CD4-positive, alpha-beta T cell (primary cell): Measurements from ENCODE around the gene TNFAIP8L2. TPM values are rescaled to one million over a fixed set of nuclear protein-coding genes. Genes with fewer than 3 reads are reported as not detected.
"Not testable (repeated sequence)": the region's sequence is repeated elsewhere in the genome, so short reads cannot be mapped to it uniquely, and the experiment has no call there.

Experiments used
- ATAC-seq: fragments of 200-7000 bp; cut with Tn5 transposase; one replicate; pipeline ENCODE4 v1.10.0; 2022; ENCODE audit warnings: mild to moderate bottlenecking; ENCODE audit not compliant: poor library complexity
- CTCF ChIA-PET: fragments of 350-600 bp; sonication (Branson Sonifier 250); formaldehyde crosslinking; loops from one replicate; lab custom pipeline; 2021; ENCODE audit warnings: antibody characterized with exemption, inconsistent platforms; lab: Charles Lee
- POLR2A ChIA-PET: fragments of 350-600 bp; sonication (Branson Sonifier 250); formaldehyde crosslinking; loops from one replicate; lab custom pipeline; 2021; ENCODE audit warnings: antibody characterized with exemption, inconsistent platforms; lab: Charles Lee
- DNase-seq, 14 experiments: peaks; one replicate each; pipeline ENCODE4 v3.0.0-alpha.2; 2013 to 2020; ENCODE audit warnings: mixed read lengths in 2 of 14
- H3K27ac ChIP-seq, 2 donors: one replicate each; pipeline versions ENCODE4 v1.5.1 to v1.7.0; 2013; ENCODE audit warnings: low read length in 2 of 2, low read depth in 1 of 2, mild to moderate bottlenecking in 1 of 2
- H3K27me3 ChIP-seq, 2 experiments: 1 replicate in 1 of 2; 2 replicates in 1 of 2; pipeline versions ENCODE4 v1.6.1 to v1.7.0; 2013; ENCODE audit warnings: low read length in 2 of 2, control low read depth in 1 of 2, mild to moderate bottlenecking in 1 of 2, moderate library complexity in 1 of 2; ENCODE audit not compliant: insufficient read depth in 2 of 2, control insufficient read depth in 1 of 2
- H3K36me3 ChIP-seq: one replicate; pipeline ENCODE4 v1.6.1; 2013; ENCODE audit warnings: low read length, control low read depth; ENCODE audit not compliant: insufficient read depth
- H3K4me1 ChIP-seq: one replicate; pipeline ENCODE4 v1.6.1; 2013; ENCODE audit warnings: low read length, control low read depth; ENCODE audit not compliant: insufficient read depth
- H3K4me3 ChIP-seq: one replicate; pipeline ENCODE4 v1.5.1; 2013; ENCODE audit warnings: mild to moderate bottlenecking, low read length, moderate library complexity
- H3K9me3 ChIP-seq, 2 experiments: 1 replicate in 1 of 2; 2 replicates in 1 of 2; pipeline versions ENCODE4 v1.6.1 to v1.7.0; 2013; ENCODE audit warnings: low read length in 2 of 2, mild to moderate bottlenecking in 2 of 2, control low read depth in 1 of 2, moderate library complexity in 1 of 2; ENCODE audit not compliant: control insufficient read depth in 1 of 2, insufficient read depth in 1 of 2
- H3K27ac Mint-ChIP-seq: one replicate; pipeline ENCODE4 v1.8.0; 2020; ENCODE audit warnings: mixed read lengths
- H3K27me3 Mint-ChIP-seq: one replicate; pipeline ENCODE4 v1.8.0; 2021; ENCODE audit warnings: mixed read lengths
- H3K36me3 Mint-ChIP-seq: one replicate; pipeline ENCODE4 v1.8.0; 2021; ENCODE audit warnings: low read depth, mixed read lengths
- H3K4me1 Mint-ChIP-seq: one replicate; pipeline ENCODE4 v1.8.0; 2021; ENCODE audit warnings: low read depth, mixed read lengths
- H3K4me3 Mint-ChIP-seq: one replicate; pipeline ENCODE4 v1.8.0; 2020; ENCODE audit warnings: mild to moderate bottlenecking, mixed read lengths
- H3K9me3 Mint-ChIP-seq: one replicate; pipeline ENCODE4 v1.8.0; 2020; ENCODE audit warnings: mixed read lengths
- intact Hi-C, 2 experiments: fragments of 100-400 bp; cut with DNase I in 1 of 2; cut with micrococcal nuclease in 1 of 2; formaldehyde crosslinking; loops; one replicate each; pipeline versions ENCODE4 v1.15.1 to v1.9.0; 2023 to 2025; cut with DNase I, micrococcal nuclease
- total RNA-seq, 174 experiments: library from RNA in 2 of 174; stranded (reverse) in 2 of 174; gene quantifications; one replicate each; pipeline ENCODE4 v1.2.3 and lab custom pipeline; 2021 to 2026
- TF ChIP-seq, protein P1 (sequence below): fragments of 200-600 bp; IDR thresholded peaks from one replicate; pipeline ENCODE4 v1.8.0; 2022; ENCODE audit warnings: antibody characterized with exemption, mild to moderate bottlenecking

TNFAIP8L2 gene
- total RNA-seq, 2 experiments from 2014 or later: 0.70 to 0.74 TPM

DNA sequence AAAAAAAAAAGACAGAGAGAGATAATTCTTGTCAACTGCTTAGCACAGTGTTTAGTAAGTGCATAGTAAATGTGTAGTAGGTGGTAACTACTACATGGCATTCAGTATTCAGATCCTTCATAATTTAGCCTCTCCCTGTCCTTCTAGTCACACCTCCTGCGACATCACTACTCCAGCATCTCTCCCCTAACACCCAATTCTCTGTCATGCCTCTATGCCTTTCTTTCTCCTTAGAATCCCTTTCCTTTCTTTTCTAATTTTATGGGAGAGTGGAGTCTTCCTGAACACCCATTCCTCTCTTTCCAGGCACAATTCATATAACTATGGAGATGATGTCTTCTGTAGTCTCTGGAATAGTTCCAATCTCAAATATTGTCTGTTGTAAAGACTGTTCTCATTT lies 37.4 kb downstream of the TNFAIP8L2 start:
- no peaks in the 10 kb centered on the region for H3K9me3 Mint-ChIP-seq
- peaks cover 4% of the 10 kb centered on the region for H3K27me3 Mint-ChIP-seq
- Histone ChIP-seq H3K27ac (no peak overlapping the region), H3K27me3 (no peaks in the 10 kb centered on the region), H3K4me1 (peaks cover 29% of the 10 kb centered on the region), H3K4me3 (no peak overlapping the region), H3K9me3 (no peaks in the 10 kb centered on the region), H3K36me3 (no peaks in the 10 kb centered on the region)
- peak overlapping the region; percentile 50 for H3K4me3 Mint-ChIP-seq
- TF ChIP-seq, protein P1, sequence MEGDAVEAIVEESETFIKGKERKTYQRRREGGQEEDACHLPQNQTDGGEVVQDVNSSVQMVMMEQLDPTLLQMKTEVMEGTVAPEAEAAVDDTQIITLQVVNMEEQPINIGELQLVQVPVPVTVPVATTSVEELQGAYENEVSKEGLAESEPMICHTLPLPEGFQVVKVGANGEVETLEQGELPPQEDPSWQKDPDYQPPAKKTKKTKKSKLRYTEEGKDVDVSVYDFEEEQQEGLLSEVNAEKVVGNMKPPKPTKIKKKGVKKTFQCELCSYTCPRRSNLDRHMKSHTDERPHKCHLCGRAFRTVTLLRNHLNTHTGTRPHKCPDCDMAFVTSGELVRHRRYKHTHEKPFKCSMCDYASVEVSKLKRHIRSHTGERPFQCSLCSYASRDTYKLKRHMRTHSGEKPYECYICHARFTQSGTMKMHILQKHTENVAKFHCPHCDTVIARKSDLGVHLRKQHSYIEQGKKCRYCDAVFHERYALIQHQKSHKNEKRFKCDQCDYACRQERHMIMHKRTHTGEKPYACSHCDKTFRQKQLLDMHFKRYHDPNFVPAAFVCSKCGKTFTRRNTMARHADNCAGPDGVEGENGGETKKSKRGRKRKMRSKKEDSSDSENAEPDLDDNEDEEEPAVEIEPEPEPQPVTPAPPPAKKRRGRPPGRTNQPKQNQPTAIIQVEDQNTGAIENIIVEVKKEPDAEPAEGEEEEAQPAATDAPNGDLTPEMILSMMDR: no peak
- POLR2A ChIA-PET: no interaction called here
- CTCF ChIA-PET: interaction anchor here (0.7 kb wide), 1 partner anchor 58 kb away, joined by 4 read pairs; no protein-coding TSS in a partner anchor
- peaks cover 15% of the 10 kb centered on the region for H3K36me3 Mint-ChIP-seq
- no peak overlapping the region for H3K27ac Mint-ChIP-seq
- ATAC-seq (no peak), DNase-seq (no peak)
- H3K4me1 Mint-ChIP-seq: peaks cover 40% of the 10 kb centered on the region
- intact Hi-C loops: loop anchor here in 1 of 2 experiments (10.0 kb wide), 1 partner anchor 151 kb away; the partner anchor contains the start of gene RFX5

DNA sequence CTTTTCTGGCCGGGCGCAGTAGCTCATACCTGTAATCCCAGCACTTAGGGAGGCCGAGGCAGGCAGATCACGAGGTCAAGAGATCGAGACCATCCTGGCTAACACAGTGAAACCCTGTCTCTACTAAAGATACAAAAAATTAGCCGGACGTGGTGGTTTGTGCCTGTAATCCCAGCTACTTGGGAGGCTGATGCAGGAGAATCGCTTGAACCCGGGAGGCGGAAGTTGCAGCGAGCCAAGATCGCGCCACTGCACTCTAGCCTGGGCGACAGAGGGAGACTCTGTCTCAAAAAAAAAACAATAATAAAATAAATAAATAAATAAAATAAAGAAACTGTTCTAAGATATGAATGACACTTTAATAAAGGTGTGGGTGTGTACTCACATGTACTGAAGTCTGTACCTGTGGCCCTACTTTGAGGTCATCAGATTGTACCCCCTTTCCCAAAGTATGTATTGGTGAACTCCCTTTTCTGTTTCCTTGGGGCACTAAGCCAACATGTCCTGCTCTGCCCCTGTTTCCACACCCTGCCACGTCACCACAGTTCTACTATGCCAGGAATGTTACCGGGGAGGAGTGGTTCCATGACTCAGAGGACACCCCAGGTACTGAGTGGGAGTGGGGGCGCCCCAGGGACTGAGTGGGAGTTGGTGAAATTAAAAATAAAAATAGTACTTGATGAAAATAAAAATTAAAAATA lies 38.6 kb downstream of the TNFAIP8L2 start:
- H3K4me1 Mint-ChIP-seq: peaks cover 40% of the 10 kb centered on the region
- intact Hi-C loops: loop anchor here in 1 of 2 experiments (10.0 kb wide), 1 partner anchor 150 kb away; the partner anchor contains the start of gene RFX5
- not testable (repeated sequence) for H3K36me3 ChIP-seq, H3K9me3 Mint-ChIP-seq, DNase-seq, ATAC-seq, H3K27me3 ChIP-seq, H3K4me3 ChIP-seq, H3K4me3 Mint-ChIP-seq, H3K27me3 Mint-ChIP-seq, H3K27ac ChIP-seq, H3K27ac Mint-ChIP-seq, H3K9me3 ChIP-seq
- POLR2A ChIA-PET: interaction anchor here (0.6 kb wide), 1 partner anchor 431 kb away, joined by 3 read pairs; no protein-coding TSS in a partner anchor
- H3K4me1 ChIP-seq: peaks cover 33% of the 10 kb centered on the region
- CTCF ChIA-PET: interaction anchor here (0.7 to 1.0 kb wide), 3 partner anchors 57 to 750 kb away, joined by 3 to 6 read pairs (median 5); no protein-coding TSS in a partner anchor
- peaks cover 20% of the 10 kb centered on the region for H3K36me3 Mint-ChIP-seq

DNA sequence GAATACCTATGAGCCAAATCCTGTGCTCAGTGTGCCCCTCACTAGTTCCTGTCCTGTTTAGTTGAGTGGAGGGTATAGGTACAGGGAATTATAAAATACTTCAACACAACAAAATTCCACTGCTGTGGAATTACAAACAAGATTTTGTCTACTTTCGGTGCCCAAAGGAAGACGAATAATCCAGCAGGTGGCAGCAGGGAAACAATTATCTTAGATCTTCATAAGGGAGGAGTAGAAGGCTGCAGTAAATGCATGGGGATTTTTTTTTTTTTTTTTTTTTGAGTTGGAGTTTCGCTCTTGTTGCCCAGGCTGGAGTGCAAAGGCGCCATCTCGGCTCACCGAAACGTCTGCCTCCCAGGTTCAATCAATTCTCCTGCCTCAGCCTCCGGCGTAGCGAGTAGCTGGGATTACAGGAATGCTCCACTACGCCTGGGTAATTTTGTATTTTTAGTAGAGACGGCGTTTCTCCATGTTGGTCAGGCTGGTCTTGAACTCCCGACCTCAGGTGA lies 39.9 kb downstream of the TNFAIP8L2 start:
- ChIA-PET POLR2A (no interaction called here), CTCF (interaction anchor here (0.7 to 1.4 kb wide), 6 partner anchors 56 to 190 kb away, joined by 3 to 4 read pairs (median 4); partner anchors contain the start of gene PSMD4)
- H3K27me3 ChIP-seq: no peaks in the 10 kb centered on the region
- DNase-seq (peak in 12 of 14 experiments; percentile 18 to 86 (median 46)), ATAC-seq (peak; percentile 21)
- H3K27ac ChIP-seq: no peak overlapping the region
- H3K9me3 Mint-ChIP-seq: no peaks in the 10 kb centered on the region
- peaks cover 24% of the 10 kb centered on the region for H3K36me3 Mint-ChIP-seq
- peaks cover 4% of the 10 kb centered on the region for H3K27me3 Mint-ChIP-seq
- peaks cover 41% of the 10 kb centered on the region for H3K4me1 Mint-ChIP-seq
- intact Hi-C loops: loop anchor here (1.0 to 10.0 kb wide), 3 partner anchors 55 to 148 kb away; partner anchors contain the start of gene RFX5 (in 1 of the 2)
- TF ChIP-seq, protein P1: peak; percentile 69
- H3K27ac Mint-ChIP-seq: peak overlapping the region; percentile 77
- H3K4me1 ChIP-seq: peaks cover 34% of the 10 kb centered on the region
- H3K36me3 ChIP-seq: no peaks in the 10 kb centered on the region
- H3K4me3 Mint-ChIP-seq: peak overlapping the region; percentile 81
- H3K4me3 ChIP-seq: no peak overlapping the region
- H3K9me3 ChIP-seq: no peaks in the 10 kb centered on the region
